ENCODE results near the gene PCAT7.

DNA sequence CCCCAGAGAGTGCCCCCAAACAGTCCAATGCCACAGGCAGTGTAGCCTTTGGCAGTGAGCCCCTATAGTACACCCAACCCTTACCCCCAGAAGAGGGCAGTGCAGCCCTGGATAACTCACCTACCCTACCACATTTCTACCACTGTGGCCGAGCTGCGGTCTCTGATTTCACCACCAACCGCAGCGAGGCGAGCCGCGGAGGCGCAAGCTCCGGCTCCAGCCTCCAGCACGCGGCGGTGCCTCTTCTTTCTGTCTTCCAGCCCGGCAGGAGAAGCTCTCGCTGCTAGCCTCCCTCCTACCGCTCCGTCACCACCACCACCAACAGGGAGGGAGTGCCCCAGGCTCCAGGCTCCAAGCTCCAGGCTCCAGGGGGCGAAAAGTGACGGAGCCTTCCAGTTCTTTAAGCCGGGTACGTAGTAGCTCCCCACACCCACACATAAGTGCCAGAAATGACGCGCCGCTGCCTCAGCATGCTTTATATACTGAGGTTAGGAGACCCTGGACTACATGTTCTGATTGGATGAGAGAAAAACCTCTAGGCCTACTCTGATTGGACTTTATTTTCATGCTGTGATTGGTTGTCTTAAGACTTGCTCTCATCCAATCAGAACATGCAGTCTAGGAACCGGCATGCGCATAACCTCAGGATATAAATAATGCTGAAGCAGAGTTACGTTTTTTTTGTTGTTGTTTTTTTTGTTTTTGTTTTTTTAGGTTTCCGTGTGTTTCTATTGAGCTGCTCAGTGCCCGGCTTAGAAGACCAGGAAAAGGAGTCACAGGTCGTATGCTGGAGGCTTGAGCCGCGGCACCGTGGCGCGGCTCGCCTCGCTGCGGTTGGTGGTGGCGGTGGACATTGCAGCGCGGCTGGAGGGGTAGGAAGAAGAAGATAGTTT lies at the start of gene PCAT7:
- TF ChIP-seq CTCF (IDR thresholded peaks at IDR 0.05) (peak in 4 of 7 experiments; percentile 41 to 74 (median 64)), POLR2AphosphoS5 (IDR thresholded peaks at IDR 0.05) (no peak), POLR2A (IDR thresholded peaks at IDR 0.05) (no peak)

Data from stomach (tissue), 4 donors.